PC-3 (cell line): ENCODE results near the gene STRBP. TPM values are rescaled to one million over a fixed set of nuclear protein-coding genes. Genes with fewer than 3 reads are reported as not detected.
"Not testable (repeated sequence)": the region's sequence is repeated elsewhere in the genome, so short reads cannot be mapped to it uniquely, and the experiment has no call there.

Source experiments
- ATAC-seq: fragments of 200-7000 bp; cut with Tn5 transposase; 2 replicates; pipeline ENCODE4 v1.9.1; 2020; ENCODE audit warnings: mild to moderate bottlenecking, moderate library complexity
- BruUV-seq: library from RNA; stranded (reverse); fragments of 400-500 nt; replicated peaks from 2 replicates; lab custom pipeline; 2021; lab: Mats Ljungman, UMichigan
- CTCF ChIA-PET: fragments of 300-600 bp; sonication (Branson Sonifier 250); formaldehyde crosslinking; loops from one replicate; lab custom pipeline; 2022; ENCODE audit warnings: antibody characterized with exemption; lab: Charles Lee
- POLR2A ChIA-PET: fragments of 300-600 bp; sonication (Branson Sonifier 250); formaldehyde crosslinking; loops from one replicate; lab custom pipeline; 2022; ENCODE audit warnings: antibody characterized with exemption; ENCODE audit not compliant: unreplicated experiment; lab: Charles Lee
- DNase-seq: peaks from one replicate; pipeline ENCODE4 v3.0.0-alpha.2; 2015
- H2AFZ ChIP-seq: fragments of 300-600 bp; sonication (generic); 2 replicates; pipeline ENCODE4 v1.6.0; 2016; ENCODE audit warnings: antibody characterized with exemption, low read length
- H3F3A ChIP-seq: fragments of 300-600 bp; sonication (generic); one replicate; pipeline ENCODE4 v1.6.0; 2017; ENCODE audit warnings: antibody characterized with exemption, low read length, control low read depth, mild to moderate bottlenecking; ENCODE audit not compliant: unreplicated experiment
- H3K27ac ChIP-seq: fragments of 300-600 bp; sonication (generic); 2 replicates; pipeline ENCODE4 v1.5.1; 2016; ENCODE audit warnings: mild to moderate bottlenecking, low read length
- H3K27me3 ChIP-seq: fragments of 300-600 bp; sonication (generic); 2 replicates; pipeline ENCODE4 v1.6.1; 2016; ENCODE audit warnings: low read length, mixed read lengths
- H3K36me3 ChIP-seq: fragments of 300-600 bp; sonication (generic); 2 replicates; pipeline ENCODE4 v1.6.1; 2016; ENCODE audit warnings: low read depth, mixed run types, low read length, mixed read lengths
- H3K4me1 ChIP-seq: fragments of 300-600 bp; sonication (generic); 2 replicates; pipeline ENCODE4 v1.5.1; 2016; ENCODE audit warnings: low read length; ENCODE audit not compliant: insufficient read depth
- H3K4me2 ChIP-seq: fragments of 300-600 bp; sonication (generic); 2 replicates; pipeline ENCODE4 v1.6.0; 2016; ENCODE audit warnings: low read length
- H3K4me3 ChIP-seq: fragments of 300-600 bp; sonication (generic); 2 replicates; pipeline ENCODE4 v1.5.1; 2016; ENCODE audit warnings: mild to moderate bottlenecking, low read length, mixed read lengths
- H3K79me2 ChIP-seq: fragments of 300-600 bp; sonication (generic); 2 replicates; pipeline ENCODE4 v1.6.1; 2017; ENCODE audit warnings: low read length, mixed read lengths
- H3K9ac ChIP-seq: fragments of 300-600 bp; sonication (generic); 2 replicates; pipeline ENCODE4 v1.6.0; 2016; ENCODE audit warnings: mild to moderate bottlenecking, low read length
- H3K9me2 ChIP-seq: fragments of 300-600 bp; sonication (generic); replicated peaks from 2 replicates; pipeline ENCODE4 v1.6.1; 2016; ENCODE audit warnings: mixed run types, low read length, mixed read lengths
- H3K9me3 ChIP-seq: fragments of 300-600 bp; sonication (generic); 2 replicates; pipeline ENCODE4 v1.6.1; 2016; ENCODE audit warnings: low read length, mixed read lengths
- H4K20me1 ChIP-seq: fragments of 300-600 bp; sonication (generic); 2 replicates; pipeline ENCODE4 v1.6.1; 2016; ENCODE audit warnings: low read length, mixed read lengths
- EZH2 ChIP-seq: fragments of 300-600 bp; sonication (generic); IDR thresholded peaks from one replicate; pipeline ENCODE4 v1.6.1; 2017; ENCODE audit warnings: antibody characterized with exemption, mild to moderate bottlenecking, low read length; ENCODE audit not compliant: unreplicated experiment
- EZH2phosphoT487 ChIP-seq: fragments of 300-600 bp; sonication (generic); IDR thresholded peaks from 2 replicates; pipeline ENCODE4 v1.6.1; 2018; ENCODE audit warnings: mild to moderate bottlenecking, antibody characterized with exemption, low read length, borderline replicate concordance
- intact Hi-C: fragments of 100-400 bp; cut with micrococcal nuclease; formaldehyde crosslinking; loops from 2 replicates; pipeline ENCODE4 v1.9.0; 2023
- total RNA-seq: library from RNA; depleted of rRNA; stranded (reverse); fragments of >200 nt; gene quantifications from 2 replicates; pipeline ENCODE4 v1.2.3, GENCODE V29; 2014
- TF ChIP-seq, protein P1 (sequence below): fragments of 300-600 bp; sonication (generic); conservative IDR thresholded peaks from 2 replicates; pipeline ENCODE4 v1.5.1; 2017; ENCODE audit warnings: antibody characterized with exemption, low read depth, mild to moderate bottlenecking, low read length

Gene STRBP
- total RNA-seq, 1 experiment from 2014 or later = 19.2 TPM

DNA sequence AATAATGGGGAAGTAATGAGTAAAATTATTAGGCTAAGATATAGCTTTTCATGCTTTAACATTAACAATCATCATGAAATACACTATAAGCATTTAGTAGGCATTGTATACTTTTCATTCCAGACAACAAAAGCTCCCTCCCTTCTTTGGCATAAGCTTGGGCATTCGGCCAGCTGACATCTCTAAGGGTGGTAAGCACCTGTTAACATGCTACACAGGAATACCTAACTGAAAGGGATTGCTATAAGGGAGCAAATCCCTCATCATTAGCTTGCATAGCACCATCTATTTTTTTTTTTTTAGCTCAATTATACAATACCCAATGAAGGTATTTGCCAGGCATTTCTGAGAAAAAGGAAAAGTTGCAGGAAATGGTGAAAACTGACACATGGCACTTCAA is 16.6 kb downstream of the STRBP start:
- POLR2A ChIA-PET = interaction anchor here (0.7 kb wide), 1 partner anchor 238 kb away, joined by 6 read pairs; no protein-coding TSS in a partner anchor
- no TSS peak for BruUV-seq
- intact Hi-C loops = no loop called here
- no peak for TF ChIP-seq EZH2phosphoT487
- TF ChIP-seq EZH2 = no peak
- H3K4me1 ChIP-seq = peaks cover 2% of the 10 kb centered on the region; the same call in 1 of the 2 replicates
- H3F3A ChIP-seq = no peaks in the 10 kb centered on the region
- no peaks in the 10 kb centered on the region for H3K9me2 ChIP-seq
- peaks cover 13% of the 10 kb centered on the region for H3K79me2 ChIP-seq
- H2AFZ ChIP-seq = no peak overlapping the region
- no peaks in the 10 kb centered on the region for H4K20me1 ChIP-seq
- no peak overlapping the region for H3K9ac ChIP-seq
- H3K36me3 ChIP-seq = no peaks in the 10 kb centered on the region
- H3K4me3 ChIP-seq = no peak overlapping the region
- CTCF ChIA-PET = no interaction called here
- no peak for ATAC-seq
- no peaks in the 10 kb centered on the region for H3K27me3 ChIP-seq
- no peak for DNase-seq
- no peak overlapping the region for H3K27ac ChIP-seq
- no peak overlapping the region for H3K4me2 ChIP-seq
- no peaks in the 10 kb centered on the region for H3K9me3 ChIP-seq

DNA sequence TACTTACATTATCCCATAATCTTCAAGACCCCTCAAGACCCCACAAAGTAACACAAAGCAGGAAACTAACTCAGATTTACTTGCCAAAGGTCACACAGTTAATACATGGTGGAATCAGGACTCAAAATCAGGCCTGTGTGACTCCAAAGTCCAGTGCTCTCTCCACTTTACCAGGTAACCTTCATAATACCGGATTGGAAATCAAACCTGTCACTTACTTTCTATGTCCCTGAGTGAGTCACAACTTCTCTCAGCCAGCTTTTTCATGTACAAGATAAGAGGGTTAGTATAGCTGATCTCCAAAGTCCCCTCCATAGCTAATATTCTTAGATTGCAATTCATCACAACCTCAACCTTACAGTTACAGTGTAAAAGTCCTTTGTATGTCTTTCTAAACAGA is 17.1 kb downstream of the STRBP start:
- Histone ChIP-seq H3K4me1 (peaks cover 5% of the 10 kb centered on the region; the same call in 1 of the 2 replicates), H3K27me3 (no peaks in the 10 kb centered on the region), H2AFZ (no peak overlapping the region), H3K36me3 (no peaks in the 10 kb centered on the region), H3K27ac (no peak overlapping the region), H3K9me2 (no peaks in the 10 kb centered on the region), H4K20me1 (no peaks in the 10 kb centered on the region), H3K9me3 (no peaks in the 10 kb centered on the region), H3K4me3 (no peak overlapping the region), H3K4me2 (no peak overlapping the region), H3K79me2 (peaks cover 13% of the 10 kb centered on the region), H3F3A (no peaks in the 10 kb centered on the region), H3K9ac (no peak overlapping the region)
- CTCF ChIA-PET = no interaction called here
- POLR2A ChIA-PET = no interaction called here
- DNase-seq (no peak), ATAC-seq (no peak)
- intact Hi-C loops = no loop called here
- no TSS peak for BruUV-seq
- TF ChIP-seq EZH2 (no peak), EZH2phosphoT487 (no peak)
- TF ChIP-seq, protein P1, sequence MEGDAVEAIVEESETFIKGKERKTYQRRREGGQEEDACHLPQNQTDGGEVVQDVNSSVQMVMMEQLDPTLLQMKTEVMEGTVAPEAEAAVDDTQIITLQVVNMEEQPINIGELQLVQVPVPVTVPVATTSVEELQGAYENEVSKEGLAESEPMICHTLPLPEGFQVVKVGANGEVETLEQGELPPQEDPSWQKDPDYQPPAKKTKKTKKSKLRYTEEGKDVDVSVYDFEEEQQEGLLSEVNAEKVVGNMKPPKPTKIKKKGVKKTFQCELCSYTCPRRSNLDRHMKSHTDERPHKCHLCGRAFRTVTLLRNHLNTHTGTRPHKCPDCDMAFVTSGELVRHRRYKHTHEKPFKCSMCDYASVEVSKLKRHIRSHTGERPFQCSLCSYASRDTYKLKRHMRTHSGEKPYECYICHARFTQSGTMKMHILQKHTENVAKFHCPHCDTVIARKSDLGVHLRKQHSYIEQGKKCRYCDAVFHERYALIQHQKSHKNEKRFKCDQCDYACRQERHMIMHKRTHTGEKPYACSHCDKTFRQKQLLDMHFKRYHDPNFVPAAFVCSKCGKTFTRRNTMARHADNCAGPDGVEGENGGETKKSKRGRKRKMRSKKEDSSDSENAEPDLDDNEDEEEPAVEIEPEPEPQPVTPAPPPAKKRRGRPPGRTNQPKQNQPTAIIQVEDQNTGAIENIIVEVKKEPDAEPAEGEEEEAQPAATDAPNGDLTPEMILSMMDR = no peak

DNA sequence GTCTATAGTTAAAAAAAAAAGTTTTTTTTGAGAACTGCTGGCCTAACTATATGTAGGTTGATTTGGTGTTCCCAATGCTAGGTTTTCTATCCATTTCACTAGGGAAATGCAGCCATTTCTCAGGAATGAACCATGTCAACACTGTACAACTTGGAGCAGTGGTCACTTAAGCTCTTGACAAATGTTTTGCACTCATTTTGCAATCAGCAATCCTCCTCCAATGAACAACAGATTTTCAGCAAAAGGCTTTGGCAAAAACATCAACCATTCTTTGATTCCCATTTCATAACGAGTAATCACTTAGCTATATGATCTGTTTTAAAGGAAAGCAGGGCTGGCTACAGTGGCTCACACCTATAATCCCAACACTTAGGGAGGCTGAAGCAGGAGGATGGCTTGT is 17.9 kb downstream of the STRBP start:
- Histone ChIP-seq H4K20me1 (no peaks in the 10 kb centered on the region), H3K9ac (no peak overlapping the region), H3K4me3 (no peak overlapping the region), H3K4me1 (peaks cover 5% of the 10 kb centered on the region; the same call in 1 of the 2 replicates), H3K27me3 (no peaks in the 10 kb centered on the region), H3K9me3 (no peaks in the 10 kb centered on the region), H2AFZ (no peak overlapping the region), H3K4me2 (no peak overlapping the region), H3K9me2 (no peaks in the 10 kb centered on the region), H3K79me2 (peaks cover 13% of the 10 kb centered on the region), H3K27ac (no peak overlapping the region), H3F3A (no peaks in the 10 kb centered on the region), H3K36me3 (no peaks in the 10 kb centered on the region)
- ChIA-PET POLR2A (no interaction called here), CTCF (no interaction called here)
- no peak for ATAC-seq
- intact Hi-C loops = no loop called here
- DNase-seq = no peak
- no peak for TF ChIP-seq EZH2
- TF ChIP-seq, protein P1 = no peak
- no TSS peak for BruUV-seq

DNA sequence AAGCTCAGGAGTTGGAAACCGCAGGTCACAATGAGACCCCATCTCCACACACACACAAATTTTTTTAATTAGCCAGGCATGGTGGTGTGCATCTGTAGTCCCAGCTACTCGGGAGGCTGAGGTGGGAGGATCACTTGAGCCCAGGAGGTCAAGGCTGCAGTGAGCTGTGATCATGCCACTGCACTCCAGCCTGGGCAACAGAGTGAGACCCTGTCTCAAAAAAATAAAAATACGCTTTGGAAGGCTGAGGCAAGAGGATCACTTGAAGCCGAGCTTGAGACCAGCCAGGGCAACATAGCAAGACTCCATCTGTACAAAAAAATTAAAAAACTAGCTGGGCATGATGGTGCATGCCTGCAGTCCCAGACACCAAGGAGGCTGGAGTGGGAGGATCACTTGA is 19.2 kb downstream of the STRBP start:
- H3K27ac ChIP-seq, ATAC-seq, H3F3A ChIP-seq, H2AFZ ChIP-seq, H3K4me2 ChIP-seq, BruUV-seq, H3K9me2 ChIP-seq, H3K27me3 ChIP-seq, H3K36me3 ChIP-seq, intact Hi-C loops, H3K4me1 ChIP-seq, H3K79me2 ChIP-seq, DNase-seq, H4K20me1 ChIP-seq, H3K9me3 ChIP-seq, H3K4me3 ChIP-seq, H3K9ac ChIP-seq, POLR2A ChIA-PET: not testable (repeated sequence)
- CTCF ChIA-PET = interaction anchor here (0.6 kb wide), 1 partner anchor 155 kb away, joined by 5 read pairs; no protein-coding TSS in a partner anchor
